Caco-2 (cell line): ENCODE data around the gene IGFL1. TPM values are rescaled to one million over a fixed set of nuclear protein-coding genes. Genes with fewer than 3 reads are reported as not detected.

Source experiments
- BruUV-seq: library from RNA; stranded (reverse); fragments of 400-500 nt; replicated peaks from 2 replicates; lab custom pipeline; 2021; lab: Mats Ljungman, UMichigan
- CTCF ChIA-PET: fragments of 300-600 bp; sonication (Branson Sonifier 250); formaldehyde crosslinking; loops from one replicate; lab custom pipeline; 2022; ENCODE audit warnings: antibody characterized with exemption; lab: Charles Lee
- POLR2A ChIA-PET: fragments of 300-600 bp; sonication (Branson Sonifier 250); formaldehyde crosslinking; loops from one replicate; lab custom pipeline; 2022; ENCODE audit warnings: antibody characterized with exemption; lab: Charles Lee
- DNase-seq, 2 experiments: peaks; one replicate each; pipeline versions ENCODE4 v3.0.0 to v3.0.0-alpha.2; 2020 to 2022
- H3K27me3 ChIP-seq: replicated peaks from 2 replicates; pipeline ENCODE4 v1.6.0; 2011; ENCODE audit warnings: low read length; ENCODE audit not compliant: control insufficient read depth, insufficient read depth
- H3K36me3 ChIP-seq: 2 replicates; pipeline ENCODE4 v1.5.1; 2011; ENCODE audit warnings: low read length; ENCODE audit not compliant: control insufficient read depth, insufficient read depth
- H3K4me1 ChIP-seq: fragments of 250-450 bp; sonication (Bioruptor Pico); 2 replicates; pipeline ENCODE4 v1.5.1; 2020; ENCODE audit warnings: mild to moderate bottlenecking
- H3K4me3 ChIP-seq: 2 replicates; pipeline ENCODE4 v1.5.1; 2011; ENCODE audit warnings: low read depth, mild to moderate bottlenecking, control low read depth, low read length
- H3K9me3 ChIP-seq: fragments of 250-450 bp; sonication (Bioruptor Pico); 2 replicates; pipeline ENCODE4 v1.5.1; 2020; ENCODE audit warnings: mild to moderate bottlenecking, moderate library complexity
- H3K27ac Mint-ChIP-seq: one replicate; pipeline ENCODE4 v1.8.0; 2022; ENCODE audit warnings: mixed read lengths; ENCODE audit not compliant: unreplicated experiment
- H3K27me3 Mint-ChIP-seq: one replicate; pipeline ENCODE4 v1.8.0; 2022; ENCODE audit warnings: mixed read lengths; ENCODE audit not compliant: insufficient read depth, unreplicated experiment
- H3K36me3 Mint-ChIP-seq: one replicate; pipeline ENCODE4 v1.8.0; 2022; ENCODE audit warnings: mild to moderate bottlenecking, mixed read lengths; ENCODE audit not compliant: insufficient read depth, unreplicated experiment
- H3K4me1 Mint-ChIP-seq: one replicate; pipeline ENCODE4 v1.8.0; 2022; ENCODE audit warnings: low read depth, mixed read lengths; ENCODE audit not compliant: unreplicated experiment
- H3K4me3 Mint-ChIP-seq: one replicate; pipeline ENCODE4 v1.8.0; 2022; ENCODE audit warnings: mild to moderate bottlenecking, moderate library complexity, mixed read lengths; ENCODE audit not compliant: unreplicated experiment
- H3K9me3 Mint-ChIP-seq: one replicate; pipeline ENCODE4 v1.8.0; 2022; ENCODE audit warnings: mixed read lengths; ENCODE audit not compliant: unreplicated experiment
- intact Hi-C: fragments of 100-400 bp; cut with micrococcal nuclease; formaldehyde crosslinking; loops from one replicate; pipeline ENCODE4 v1.10.0; 2022; ENCODE audit not compliant: unreplicated experiment
- total RNA-seq: library from RNA; stranded (reverse); gene quantifications from 2 replicates; pipeline ENCODE4 v1.2.3, GENCODE V29; 2022
- TF ChIP-seq, protein P1 (sequence below), 2 experiments: fragments of 200-600 bp in 1 of 2; IDR thresholded peaks; 1 replicate in 1 of 2; 2 replicates in 1 of 2; pipeline versions ENCODE4 v1.5.1 to v1.8.0; 2011 to 2022; ENCODE audit warnings: antibody characterized with exemption in 1 of 2, control low read depth in 1 of 2, inconsistent platforms in 1 of 2, low read depth in 1 of 2, low read length in 1 of 2, mild to moderate bottlenecking in 1 of 2, moderate library complexity in 1 of 2; ENCODE audit not compliant: insufficient read depth in 1 of 2, severe bottlenecking in 1 of 2, unreplicated experiment in 1 of 2

IGFL1 gene
- total RNA-seq, 1 experiment from 2014 or later = not detected

DNA sequence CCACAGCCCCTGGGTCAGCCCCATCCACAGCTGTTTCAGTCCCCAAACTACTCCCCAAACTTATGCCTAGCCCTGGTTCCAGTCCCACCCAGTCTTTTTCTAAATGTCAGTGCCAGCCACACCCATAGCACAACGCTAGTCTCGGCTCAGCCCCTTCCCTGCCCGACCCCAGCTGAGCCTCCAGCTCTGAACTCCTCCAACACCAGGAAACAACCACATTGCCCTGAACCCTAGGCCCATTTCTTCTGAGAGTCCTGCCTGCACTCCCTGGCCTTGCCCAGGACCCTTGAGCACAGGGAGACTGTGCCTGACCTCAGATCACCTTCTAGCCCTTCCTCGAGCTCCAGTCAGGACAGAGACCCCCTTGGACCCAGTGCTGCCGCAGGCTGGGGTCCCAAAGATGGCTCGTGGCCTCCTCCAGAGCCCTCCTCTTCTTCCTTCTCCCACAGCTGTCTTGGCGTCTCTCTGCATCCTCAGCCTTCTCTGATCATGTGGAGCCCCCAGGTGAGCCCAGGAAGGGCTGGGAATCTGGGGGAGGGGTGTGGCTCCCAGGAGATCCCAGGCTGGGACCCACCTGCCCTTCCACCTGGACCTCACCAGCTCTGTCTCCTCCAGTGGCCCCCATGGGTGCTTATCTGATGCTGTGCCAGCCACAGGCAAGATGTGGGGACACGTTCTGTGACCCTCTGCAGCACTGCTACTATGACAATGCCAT, 33.0 kb upstream of the IGFL1 start:
- H3K9me3 ChIP-seq = no peaks in the 10 kb centered on the region
- peak overlapping the region; percentile 34 for H3K27ac Mint-ChIP-seq
- TF ChIP-seq, protein P1, sequence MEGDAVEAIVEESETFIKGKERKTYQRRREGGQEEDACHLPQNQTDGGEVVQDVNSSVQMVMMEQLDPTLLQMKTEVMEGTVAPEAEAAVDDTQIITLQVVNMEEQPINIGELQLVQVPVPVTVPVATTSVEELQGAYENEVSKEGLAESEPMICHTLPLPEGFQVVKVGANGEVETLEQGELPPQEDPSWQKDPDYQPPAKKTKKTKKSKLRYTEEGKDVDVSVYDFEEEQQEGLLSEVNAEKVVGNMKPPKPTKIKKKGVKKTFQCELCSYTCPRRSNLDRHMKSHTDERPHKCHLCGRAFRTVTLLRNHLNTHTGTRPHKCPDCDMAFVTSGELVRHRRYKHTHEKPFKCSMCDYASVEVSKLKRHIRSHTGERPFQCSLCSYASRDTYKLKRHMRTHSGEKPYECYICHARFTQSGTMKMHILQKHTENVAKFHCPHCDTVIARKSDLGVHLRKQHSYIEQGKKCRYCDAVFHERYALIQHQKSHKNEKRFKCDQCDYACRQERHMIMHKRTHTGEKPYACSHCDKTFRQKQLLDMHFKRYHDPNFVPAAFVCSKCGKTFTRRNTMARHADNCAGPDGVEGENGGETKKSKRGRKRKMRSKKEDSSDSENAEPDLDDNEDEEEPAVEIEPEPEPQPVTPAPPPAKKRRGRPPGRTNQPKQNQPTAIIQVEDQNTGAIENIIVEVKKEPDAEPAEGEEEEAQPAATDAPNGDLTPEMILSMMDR (IDR thresholded peaks at IDR 0.05; ENCODE audit: insufficient read depth in 1 of 2, low read depth in 1 of 2, low read length in 1 of 2, severe bottlenecking in 1 of 2, unreplicated experiment in 1 of 2) = no peak
- no peak for DNase-seq
- H3K9me3 Mint-ChIP-seq = peaks cover 6% of the 10 kb centered on the region
- H3K4me3 ChIP-seq = no peak overlapping the region
- H3K27me3 Mint-ChIP-seq = no peaks in the 10 kb centered on the region
- intact Hi-C loops = no loop called here
- POLR2A ChIA-PET = no interaction called here
- CTCF ChIA-PET = interaction anchor here (0.9 kb wide), 1 partner anchor 62 kb away, joined by 3 read pairs; no protein-coding TSS in a partner anchor
- H3K36me3 ChIP-seq = no peaks in the 10 kb centered on the region
- no TSS peak for BruUV-seq
- H3K27me3 ChIP-seq = no peaks in the 10 kb centered on the region
- H3K36me3 Mint-ChIP-seq = no peaks in the 10 kb centered on the region
- no peak overlapping the region for H3K4me3 Mint-ChIP-seq
- H3K4me1 ChIP-seq = peaks cover 30% of the 10 kb centered on the region
- peaks cover 28% of the 10 kb centered on the region for H3K4me1 Mint-ChIP-seq

DNA sequence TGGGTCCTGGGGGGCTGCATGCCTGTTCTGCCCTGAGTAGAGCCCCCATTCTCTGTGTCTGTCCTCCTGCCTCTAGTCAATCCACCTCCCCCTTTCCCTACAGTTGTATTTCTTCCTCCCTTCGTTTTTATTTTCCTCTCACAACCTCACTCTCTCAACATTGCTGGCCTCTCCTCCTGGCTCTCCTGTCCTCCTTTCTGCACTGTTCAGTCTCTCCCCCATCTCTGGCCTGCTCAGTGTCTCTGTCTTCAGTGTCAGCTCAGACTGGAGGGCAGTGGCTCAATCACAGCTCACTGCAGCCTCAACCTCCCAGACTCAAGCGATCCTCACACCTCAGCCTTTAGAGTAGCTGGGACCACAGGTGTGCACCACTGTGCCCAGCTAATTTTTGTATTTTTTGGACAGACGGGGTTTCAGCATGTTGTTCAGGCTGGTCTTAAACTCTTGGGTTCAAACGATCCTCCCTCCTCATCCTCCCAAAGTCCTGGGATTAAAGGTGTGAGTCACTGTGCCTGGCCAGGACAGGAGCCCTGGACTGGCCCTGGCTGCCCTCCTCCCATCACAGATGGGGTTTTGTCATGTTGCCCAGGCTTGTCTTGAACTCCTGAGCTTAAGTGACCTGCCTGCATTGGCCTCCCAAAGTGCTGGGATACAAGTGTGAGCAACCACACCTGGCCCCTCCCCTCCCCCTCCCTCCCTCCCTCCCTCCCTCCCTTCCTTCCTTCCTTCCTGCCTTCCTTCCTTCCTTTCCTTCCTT, 32.0 kb upstream of the IGFL1 start:
- H3K4me3 Mint-ChIP-seq = no peak overlapping the region
- ChIA-PET CTCF (interaction anchor here (0.9 kb wide), 1 partner anchor 61 kb away, joined by 3 read pairs; no protein-coding TSS in a partner anchor), POLR2A (no interaction called here)
- BruUV-seq = no TSS peak
- intact Hi-C loops = no loop called here
- Histone ChIP-seq H3K27me3 (no peaks in the 10 kb centered on the region), H3K36me3 (no peaks in the 10 kb centered on the region), H3K9me3 (no peaks in the 10 kb centered on the region), H3K4me1 (peaks cover 30% of the 10 kb centered on the region), H3K4me3 (no peak overlapping the region)
- DNase-seq = no peak
- no peaks in the 10 kb centered on the region for H3K27me3 Mint-ChIP-seq
- peak overlapping the region; percentile 34 for H3K27ac Mint-ChIP-seq
- peaks cover 15% of the 10 kb centered on the region for H3K9me3 Mint-ChIP-seq
- peaks cover 2% of the 10 kb centered on the region for H3K36me3 Mint-ChIP-seq
- TF ChIP-seq, protein P1 (IDR thresholded peaks at IDR 0.05; ENCODE audit: insufficient read depth in 1 of 2, low read depth in 1 of 2, low read length in 1 of 2, severe bottlenecking in 1 of 2, unreplicated experiment in 1 of 2) = no peak
- H3K4me1 Mint-ChIP-seq = peaks cover 37% of the 10 kb centered on the region

DNA sequence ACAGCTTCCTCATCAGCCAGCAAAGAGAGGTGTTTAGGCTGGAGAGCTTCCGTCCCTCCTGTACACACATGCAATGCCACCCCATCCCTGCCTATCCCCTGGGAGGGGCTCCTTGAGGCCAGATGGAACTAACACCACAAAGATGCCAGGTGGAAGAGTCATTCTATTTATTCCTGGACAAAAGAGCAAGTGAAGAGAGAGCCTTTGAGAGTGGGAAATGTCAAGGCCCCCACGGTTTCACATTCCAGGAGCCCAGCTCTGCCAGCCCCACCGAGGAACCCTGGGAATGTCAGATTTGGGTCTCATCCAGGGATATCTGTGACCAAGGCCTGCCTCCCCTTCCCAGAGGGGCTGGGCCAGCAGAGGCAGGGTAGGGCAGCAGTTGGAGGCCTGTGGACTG, 30.8 kb upstream of the IGFL1 start:
- Histone ChIP-seq H3K36me3 (no peaks in the 10 kb centered on the region; the same call in 1 of the 2 replicates), H3K4me3 (no peak overlapping the region), H3K27me3 (no peaks in the 10 kb centered on the region), H3K4me1 (peaks cover 30% of the 10 kb centered on the region), H3K9me3 (peaks cover 10% of the 10 kb centered on the region)
- Mint-ChIP-seq H3K27me3 (no peaks in the 10 kb centered on the region), H3K36me3 (peaks cover 11% of the 10 kb centered on the region), H3K4me3 (no peak overlapping the region), H3K27ac (peak overlapping the region; percentile 38), H3K9me3 (peaks cover 24% of the 10 kb centered on the region), H3K4me1 (peaks cover 36% of the 10 kb centered on the region)
- BruUV-seq = no TSS peak
- CTCF ChIA-PET = no interaction called here
- DNase-seq = no peak
- POLR2A ChIA-PET = no interaction called here
- intact Hi-C loops = no loop called here
- TF ChIP-seq, protein P1 (IDR thresholded peaks at IDR 0.05; ENCODE audit: insufficient read depth in 1 of 2, low read depth in 1 of 2, low read length in 1 of 2, severe bottlenecking in 1 of 2, unreplicated experiment in 1 of 2) = no peak
